HG03060 (cell line): ENCODE data around the gene ZBTB38.

Experiments
- ATAC-seq: cut with Tn5 transposase; IDR thresholded peaks from one replicate; pipeline ENCODE4 v1.9.1; 2021; ENCODE audit warnings: low read depth, moderate number of reproducible peaks; ENCODE audit not compliant: unreplicated experiment

ZBTB38 gene

GRCh38 chr3:141400073-141400971 lies 32.0 kb downstream of the ZBTB38 start:
- ATAC-seq, result no peak

- ATAC-seq, result no peak
These were observed 32.8 kb downstream of the ZBTB38 start for GRCh38 chr3:141401095-141401494.

DNA sequence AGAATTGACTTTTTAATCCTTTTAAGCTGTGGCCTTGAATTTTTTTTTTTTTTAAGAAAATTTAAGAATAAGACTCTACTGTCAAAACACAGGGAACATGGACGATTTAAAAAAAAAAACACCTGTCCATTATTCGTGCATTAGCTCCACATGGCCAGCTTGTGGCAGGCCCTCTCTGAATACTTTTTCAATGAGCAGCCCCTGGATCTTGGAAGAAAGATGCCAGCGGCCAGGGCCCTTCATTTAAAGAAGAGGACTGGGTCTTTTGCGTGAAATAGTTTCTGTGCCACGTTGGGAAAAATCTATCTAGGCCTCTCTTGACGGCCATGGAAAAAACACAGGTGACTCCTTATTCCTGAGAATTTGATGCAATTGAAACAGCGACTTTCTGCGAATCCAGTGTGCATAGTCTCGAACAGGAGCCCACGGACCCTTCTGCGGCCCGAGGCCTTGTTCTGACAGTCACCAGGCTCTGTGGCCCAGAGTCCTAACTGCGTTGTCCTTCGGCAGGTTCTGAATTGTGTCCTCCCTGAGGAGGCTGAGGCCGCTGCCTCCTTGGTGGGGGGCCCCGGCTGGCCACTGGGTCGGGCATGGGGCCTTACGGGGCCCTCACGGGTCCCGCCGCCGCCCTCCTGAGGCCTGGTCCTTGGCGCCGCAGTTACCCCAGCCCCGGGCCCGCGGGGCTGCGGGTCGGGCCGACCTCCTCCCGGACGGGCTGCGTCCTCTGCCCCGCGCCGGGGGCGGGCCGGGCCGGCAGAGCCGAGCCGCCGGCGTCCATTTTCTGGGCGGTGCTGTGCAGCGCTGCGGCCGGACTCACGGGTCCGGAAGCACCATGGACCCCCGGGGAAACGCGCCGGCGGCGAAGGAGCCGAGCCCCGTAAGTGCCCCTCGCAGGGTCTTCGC lies 33.5 kb downstream of the ZBTB38 start:
- no peak for ATAC-seq

DNA sequence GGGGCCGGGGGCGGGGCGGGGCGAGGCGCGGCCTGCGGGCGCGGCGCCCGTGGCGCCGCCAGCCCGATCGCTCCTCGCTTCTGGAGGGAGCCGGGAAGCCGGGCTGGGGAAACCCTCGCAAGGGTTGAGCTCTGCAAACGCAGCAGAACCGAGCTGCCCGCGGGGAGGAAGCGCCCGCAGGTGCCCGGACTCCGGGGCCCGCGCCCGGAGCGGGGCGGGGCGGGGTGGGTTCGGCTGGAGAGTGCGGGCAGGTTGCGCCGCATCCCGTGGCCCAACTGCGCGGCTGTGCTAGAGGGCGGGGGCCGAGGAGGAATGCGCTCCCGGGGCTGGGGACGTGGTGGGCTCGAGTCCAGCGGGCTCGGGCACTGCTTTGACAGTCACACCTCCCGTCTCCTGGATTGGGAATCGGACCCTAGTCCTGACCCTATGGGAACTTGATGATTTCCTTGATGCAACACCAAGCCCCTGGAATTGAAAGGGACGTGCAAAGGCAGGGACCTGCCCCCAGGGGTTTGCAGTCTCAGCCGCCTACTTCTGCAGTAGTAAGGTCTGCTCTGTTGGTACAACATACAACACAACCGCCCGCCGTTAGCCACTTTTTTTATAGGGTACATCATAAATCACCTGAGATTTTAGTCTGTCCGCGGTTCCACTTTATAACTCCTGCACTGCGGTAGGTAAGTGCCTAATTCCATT lies 34.3 kb downstream of the ZBTB38 start:
- ATAC-seq, result no peak

- ATAC-seq, result no peak
These were observed 35.3 kb downstream of the ZBTB38 start for GRCh38 chr3:141403576-141403975.

- ATAC-seq, result no peak
These were observed 36.7 kb downstream of the ZBTB38 start for GRCh38 chr3:141405025-141405424.

DNA sequence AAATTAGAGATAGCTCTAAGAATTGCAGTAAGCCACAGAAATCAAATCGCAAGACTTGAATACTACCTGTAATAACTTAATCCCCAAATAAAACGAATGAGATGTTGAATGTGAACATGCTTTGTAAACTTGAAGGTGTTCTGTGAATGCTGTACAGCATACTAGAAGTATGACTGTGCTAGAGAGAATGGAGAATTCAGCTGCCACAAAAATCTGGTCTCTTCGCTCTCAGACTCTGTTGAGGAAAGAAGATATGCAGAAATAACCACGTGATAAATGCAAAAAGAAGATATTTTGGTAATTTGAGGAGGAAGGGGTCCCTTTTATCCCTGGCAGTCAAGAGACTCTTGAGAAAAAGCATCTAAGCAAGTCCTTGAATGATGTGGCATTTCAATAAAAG lies 37.3 kb downstream of the ZBTB38 start:
- ATAC-seq, result no peak

GRCh38 chr3:141406265-141406664 lies 38.0 kb downstream of the ZBTB38 start:
- no peak for ATAC-seq

- ATAC-seq, result no peak
These were observed 38.7 kb downstream of the ZBTB38 start for GRCh38 chr3:141407047-141407446.

- no peak for ATAC-seq
These were observed 39.5 kb downstream of the ZBTB38 start for GRCh38 chr3:141407825-141408224.

DNA sequence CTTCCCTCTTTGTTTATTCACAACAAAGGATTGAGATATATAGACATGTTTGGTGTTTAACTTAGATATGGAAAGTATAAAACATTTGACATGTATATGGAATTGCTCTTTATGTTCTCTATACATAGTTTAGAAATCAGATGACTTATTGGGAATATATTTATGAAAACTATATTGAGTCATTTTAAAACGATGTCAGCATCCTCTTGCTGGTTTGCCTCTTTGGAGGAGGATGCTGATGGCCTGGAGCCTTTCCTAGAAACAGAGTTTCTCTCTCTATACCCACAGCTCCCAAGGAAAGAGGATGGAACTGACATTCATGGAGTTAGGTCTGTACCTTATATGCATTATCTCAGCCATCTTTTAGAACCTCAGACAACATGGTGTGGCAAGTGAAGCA lies 40.3 kb downstream of the ZBTB38 start:
- ATAC-seq, result no peak

DNA sequence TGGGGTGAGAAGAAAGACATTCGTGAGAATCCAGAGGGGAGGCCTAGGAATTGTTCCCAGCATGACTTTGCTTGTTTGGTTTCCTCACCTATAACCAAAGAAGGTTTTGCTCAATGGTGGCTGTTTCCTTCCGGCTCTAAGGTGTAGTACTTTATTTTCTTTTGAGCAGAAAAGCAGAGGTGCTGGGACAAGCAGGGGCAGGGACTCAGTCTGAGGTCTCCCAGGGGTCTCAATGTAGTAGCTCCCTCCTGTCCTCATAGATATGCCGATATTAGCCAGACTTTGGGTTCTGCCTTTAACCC lies 41.6 kb downstream of the ZBTB38 start:
- ATAC-seq, result no peak

GRCh38 chr3:141410408-141410807 lies 42.1 kb downstream of the ZBTB38 start:
- ATAC-seq, result no peak

- no peak for ATAC-seq
These were observed 42.5 kb downstream of the ZBTB38 start for GRCh38 chr3:141410846-141411245.

DNA sequence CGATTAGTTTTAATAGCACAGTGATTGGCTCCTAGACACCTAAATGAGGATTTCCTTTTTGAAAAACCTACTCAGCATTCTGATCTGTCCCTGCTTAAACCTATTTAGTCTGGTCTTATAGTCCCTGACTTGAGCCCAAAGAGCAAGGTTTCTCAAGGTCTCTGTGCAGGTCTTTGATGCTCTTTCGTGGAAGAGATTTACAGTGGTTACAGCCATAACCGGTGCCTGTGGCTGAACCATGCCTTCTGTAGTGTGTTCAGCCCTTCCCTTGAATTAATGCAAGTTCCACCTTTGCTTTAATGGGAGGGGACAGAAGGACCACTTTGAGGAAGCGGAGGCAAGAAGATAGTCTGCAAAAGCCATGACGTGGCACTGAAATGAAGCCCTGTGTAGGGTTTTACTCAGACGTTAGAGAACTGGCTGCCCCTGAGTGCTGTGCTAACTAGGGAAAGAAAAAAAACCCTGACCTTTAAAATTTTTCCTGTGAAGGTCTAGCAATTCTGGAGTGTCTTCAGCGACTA lies 43.0 kb downstream of the ZBTB38 start:
- no peak for ATAC-seq

DNA sequence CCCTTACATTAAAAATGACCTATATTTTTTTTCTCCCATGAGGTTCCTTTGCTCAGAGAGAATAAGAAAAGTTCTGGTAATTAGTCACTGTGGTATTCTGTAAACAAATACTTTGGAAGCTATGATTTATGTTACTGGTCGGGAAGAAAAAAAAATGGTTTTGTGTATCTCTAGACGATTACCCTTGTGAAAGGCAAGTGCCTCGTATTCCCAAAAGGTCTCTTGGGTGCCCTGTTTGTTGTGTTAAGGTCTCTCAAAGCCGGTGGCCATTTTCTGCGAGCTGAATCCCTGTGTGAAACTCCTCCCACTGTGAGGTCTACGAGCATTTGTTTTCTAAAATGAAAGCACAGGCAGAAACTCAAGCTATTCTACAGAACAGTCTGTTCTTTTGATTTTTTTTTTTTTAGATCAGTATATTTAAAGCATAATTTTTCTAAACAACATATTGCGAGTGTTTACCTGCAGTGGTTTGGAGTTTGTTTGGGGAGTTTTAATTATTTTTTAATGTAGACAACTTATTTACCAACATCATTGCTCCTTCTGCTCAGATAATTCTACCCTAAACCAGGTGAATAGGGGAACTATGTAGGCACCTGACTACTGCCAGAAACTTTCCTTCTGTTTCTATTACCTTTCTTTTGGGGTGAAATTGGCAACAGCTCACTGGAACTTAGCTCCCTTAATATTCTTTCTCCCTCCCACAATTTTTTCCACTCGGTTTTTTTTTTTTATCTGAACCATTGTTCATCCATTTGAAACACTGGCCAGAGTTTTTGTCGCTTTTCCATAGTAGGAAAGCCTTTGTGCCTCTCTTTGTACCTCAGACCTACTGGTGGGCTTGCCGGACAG lies 44.0 kb downstream of the ZBTB38 start:
- ATAC-seq, result no peak

DNA sequence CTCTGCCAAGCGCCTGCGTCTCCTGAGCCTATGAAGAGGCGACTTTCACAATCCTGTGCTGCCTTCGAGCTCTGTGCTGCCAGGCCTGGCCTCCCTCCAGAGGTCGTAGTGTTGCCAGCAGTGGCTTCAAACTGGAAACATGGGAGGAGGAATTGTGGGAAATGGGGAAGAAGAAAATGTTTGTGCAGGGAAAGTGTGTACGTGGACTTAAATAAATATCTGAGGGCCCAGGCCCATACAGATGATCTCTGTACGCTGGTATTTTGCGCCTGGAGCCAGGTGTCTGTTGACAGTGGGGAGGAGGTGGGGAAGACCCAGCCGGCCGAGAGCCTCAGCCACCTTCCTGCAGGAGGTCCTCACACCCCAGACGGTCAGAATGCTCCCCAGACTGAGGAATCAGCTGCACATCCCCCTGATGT lies 44.6 kb downstream of the ZBTB38 start:
- ATAC-seq, result no peak

- no peak for ATAC-seq
These were observed 45.1 kb downstream of the ZBTB38 start for GRCh38 chr3:141413391-141413790.

- no peak for ATAC-seq
These were observed 45.7 kb downstream of the ZBTB38 start for GRCh38 chr3:141413801-141414689.
